ENCODE results near the gene ASCL3. TPM values are rescaled to one million over a fixed set of nuclear protein-coding genes. Genes with fewer than 3 reads are reported as not detected.
"Not testable (repeated sequence)": the region's sequence is repeated elsewhere in the genome, so short reads cannot be mapped to it uniquely, and the experiment has no call there.

Gene ASCL3, protein sequence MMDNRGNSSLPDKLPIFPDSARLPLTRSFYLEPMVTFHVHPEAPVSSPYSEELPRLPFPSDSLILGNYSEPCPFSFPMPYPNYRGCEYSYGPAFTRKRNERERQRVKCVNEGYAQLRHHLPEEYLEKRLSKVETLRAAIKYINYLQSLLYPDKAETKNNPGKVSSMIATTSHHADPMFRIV
- not detected for polyA plus RNA-seq

GRCh38 chr11:8942518-8943066, at the start of gene ASCL3:
ASCL3 (minus strand) TSS chr11:8943016; CDS start chr11:8938161, 4,855 bp downstream.
- H3K4me1 ChIP-seq (ENCODE audit: control insufficient read depth in 2 of 2, insufficient read depth in 2 of 2, low read length in 1 of 2) = no peaks in the 10 kb centered on the region
- 67 to 82% methylated on average over 5 of the region's 5 CpGs for WGBS, 2 donors
- H3K36me3 ChIP-seq (ENCODE audit: control insufficient read depth in 2 of 2, insufficient read depth in 2 of 2, low read length in 1 of 2) = peaks cover 0 to 2% of the 10 kb centered on the region in 2 donors

DNA sequence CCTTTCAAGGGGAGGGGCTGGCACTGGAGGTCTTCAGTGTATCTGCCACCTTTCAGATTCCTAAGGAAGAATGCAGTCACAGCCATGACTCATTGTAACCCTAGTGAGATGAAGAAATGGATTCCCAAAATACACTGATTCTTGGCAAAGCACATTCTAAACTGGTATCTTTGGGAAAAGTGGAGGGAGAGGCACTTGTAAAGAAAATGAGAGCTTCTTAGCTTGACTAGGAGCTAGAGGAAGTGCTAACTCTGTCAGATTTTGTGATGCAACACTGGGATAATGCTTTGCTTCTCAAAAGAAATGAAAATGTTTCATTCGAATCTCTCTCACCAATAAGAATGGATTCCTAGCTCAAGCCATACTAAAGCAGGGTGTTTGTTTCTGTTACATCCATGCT, 46.6 kb upstream of the ASCL3 start:
- H3K27me3 ChIP-seq (ENCODE audit: control insufficient read depth in 1 of 2, insufficient read depth in 2 of 2, low read length in 2 of 2) = no peaks in the 10 kb centered on the region
- no peak overlapping the region for H3K4me3 ChIP-seq (ENCODE audit: low read depth in 1 of 2, low read length in 2 of 2)
- H3K9me3 ChIP-seq (ENCODE audit: control insufficient read depth in 2 of 2, insufficient read depth in 1 of 2, low read depth in 1 of 2, low read length in 1 of 2) = no peaks in the 10 kb centered on the region
- H3K4me1 ChIP-seq (ENCODE audit: control insufficient read depth in 2 of 2, insufficient read depth in 2 of 2, low read length in 1 of 2) = no peaks in the 10 kb centered on the region
- H3K36me3 ChIP-seq (ENCODE audit: control insufficient read depth in 2 of 2, insufficient read depth in 2 of 2, low read length in 1 of 2) = no peaks in the 10 kb centered on the region
- H3K27ac ChIP-seq (ENCODE audit: low read depth in 2 of 2, low read length in 1 of 2) = no peak overlapping the region
- WGBS, 2 donors = 81 to 82% methylated on average over 1 of the region's 1 CpG

More at GRCh38 chr11:8942518-8943066, at the start of gene ASCL3:
- no peaks in the 10 kb centered on the region for H3K9me3 ChIP-seq (ENCODE audit: control insufficient read depth in 2 of 2, insufficient read depth in 1 of 2, low read depth in 1 of 2, low read length in 1 of 2)
- H3K27ac ChIP-seq (ENCODE audit: low read depth in 2 of 2, low read length in 1 of 2) = no peak within 1 kb of the TSS
- H3K4me3 ChIP-seq (ENCODE audit: low read depth in 1 of 2, low read length in 2 of 2) = no peak within 1 kb of the TSS
- H3K27me3 ChIP-seq (ENCODE audit: control insufficient read depth in 1 of 2, insufficient read depth in 2 of 2, low read length in 2 of 2) = no peaks in the 10 kb centered on the region

DNA sequence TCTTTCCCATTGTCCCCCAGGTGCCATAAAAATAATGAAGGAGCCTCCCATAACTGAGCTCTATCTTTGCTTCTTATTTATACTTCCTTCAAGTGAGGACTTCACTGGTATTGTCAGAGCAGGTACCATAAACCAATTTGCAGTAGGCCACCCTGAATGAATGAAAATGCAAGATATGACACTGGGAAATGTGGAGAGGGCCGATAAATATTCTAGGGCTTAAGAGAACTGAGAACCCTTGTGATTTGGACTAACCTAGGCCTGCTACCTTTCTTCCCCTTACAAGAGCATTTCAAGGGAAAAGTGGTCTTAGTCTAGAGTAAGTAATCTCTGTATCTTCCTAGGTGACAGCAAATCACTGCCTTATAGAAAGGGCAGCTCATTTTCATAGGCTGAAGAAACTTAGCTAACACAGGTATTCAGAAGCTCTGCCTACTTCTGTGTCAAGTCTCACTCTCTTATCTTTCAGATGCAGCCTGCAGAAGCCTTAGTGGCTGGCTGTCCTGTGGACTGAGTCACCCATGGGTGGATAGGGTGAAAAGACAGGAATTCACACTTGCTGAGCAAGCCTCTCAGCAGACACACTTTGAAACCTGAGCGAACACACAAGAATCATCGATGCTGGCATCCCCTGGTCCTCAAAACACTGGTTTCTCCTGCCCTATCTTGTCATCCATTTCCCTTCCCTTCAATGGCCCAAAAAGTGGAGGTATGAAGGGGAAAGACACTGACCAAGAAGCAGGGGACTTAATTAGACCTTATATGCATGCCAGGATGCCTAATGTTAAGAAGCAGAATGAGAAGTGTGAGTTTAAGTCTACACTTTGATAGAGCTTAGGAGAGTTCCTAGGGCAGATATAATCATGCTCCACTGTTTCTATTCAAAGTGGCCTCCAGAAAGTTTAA, 45.8 kb upstream of the ASCL3 start:
- 61 to 76% methylated on average over 3 of the region's 3 CpGs for WGBS, 2 donors
- no peaks in the 10 kb centered on the region for H3K36me3 ChIP-seq (ENCODE audit: control insufficient read depth in 2 of 2, insufficient read depth in 2 of 2, low read length in 1 of 2)

DNA sequence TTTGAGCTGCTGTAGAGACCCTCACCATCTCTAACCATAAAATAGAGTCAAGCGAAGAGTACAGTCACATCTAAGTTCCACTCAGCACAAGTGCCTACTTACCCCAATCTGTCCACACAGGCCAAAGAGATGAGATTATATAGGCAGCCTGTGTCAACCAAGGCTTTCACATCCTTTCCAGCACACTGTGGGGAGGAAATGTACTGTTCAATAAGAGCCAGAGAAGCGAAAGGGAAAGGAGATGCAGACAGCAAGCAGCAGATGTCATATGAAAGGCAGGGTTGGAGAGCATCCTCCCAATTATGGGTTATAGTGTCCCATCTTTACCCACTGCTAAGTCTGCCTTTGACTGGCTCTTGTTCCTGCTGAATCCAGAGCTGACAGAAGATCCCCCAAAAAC, 44.6 kb upstream of the ASCL3 start:
- H3K9me3 ChIP-seq (ENCODE audit: control insufficient read depth in 2 of 2, insufficient read depth in 1 of 2, low read depth in 1 of 2, low read length in 1 of 2) = no peaks in the 10 kb centered on the region
- no peak overlapping the region for H3K4me3 ChIP-seq (ENCODE audit: low read depth in 1 of 2, low read length in 2 of 2)
- H3K27me3 ChIP-seq (ENCODE audit: control insufficient read depth in 1 of 2, insufficient read depth in 2 of 2, low read length in 2 of 2) = no peaks in the 10 kb centered on the region
- H3K4me1 ChIP-seq (ENCODE audit: control insufficient read depth in 2 of 2, insufficient read depth in 2 of 2, low read length in 1 of 2) = no peaks in the 10 kb centered on the region
- no peaks in the 10 kb centered on the region for H3K36me3 ChIP-seq (ENCODE audit: control insufficient read depth in 2 of 2, insufficient read depth in 2 of 2, low read length in 1 of 2)
- no peak overlapping the region for H3K27ac ChIP-seq (ENCODE audit: low read depth in 2 of 2, low read length in 1 of 2)
- 89 to 95% methylated on average over 2 of the region's 2 CpGs for WGBS, 2 donors

More for the DNA sequence above, 45.8 kb upstream of the ASCL3 start:
- H3K4me1 ChIP-seq (ENCODE audit: control insufficient read depth in 2 of 2, insufficient read depth in 2 of 2, low read length in 1 of 2) = no peaks in the 10 kb centered on the region
- H3K4me3 ChIP-seq (ENCODE audit: low read depth in 1 of 2, low read length in 2 of 2) = no peak overlapping the region
- no peaks in the 10 kb centered on the region for H3K27me3 ChIP-seq (ENCODE audit: control insufficient read depth in 1 of 2, insufficient read depth in 2 of 2, low read length in 2 of 2)
- no peaks in the 10 kb centered on the region for H3K9me3 ChIP-seq (ENCODE audit: control insufficient read depth in 2 of 2, insufficient read depth in 1 of 2, low read depth in 1 of 2, low read length in 1 of 2)
- no peak overlapping the region for H3K27ac ChIP-seq (ENCODE audit: low read depth in 2 of 2, low read length in 1 of 2)

GRCh38 chr11:8986772-8987171, 44.0 kb upstream of the ASCL3 start:
- H3K9me3 ChIP-seq (ENCODE audit: control insufficient read depth in 2 of 2, insufficient read depth in 1 of 2, low read depth in 1 of 2, low read length in 1 of 2); H3K4me3 ChIP-seq (ENCODE audit: low read depth in 1 of 2, low read length in 2 of 2); H3K4me1 ChIP-seq (ENCODE audit: control insufficient read depth in 2 of 2, insufficient read depth in 2 of 2, low read length in 1 of 2); H3K27ac ChIP-seq (ENCODE audit: low read depth in 2 of 2, low read length in 1 of 2); H3K36me3 ChIP-seq (ENCODE audit: control insufficient read depth in 2 of 2, insufficient read depth in 2 of 2, low read length in 1 of 2); H3K27me3 ChIP-seq (ENCODE audit: control insufficient read depth in 1 of 2, insufficient read depth in 2 of 2, low read length in 2 of 2): not testable (repeated sequence)
- WGBS, 2 donors = 96 to 97% methylated on average over 6 of the region's 6 CpGs

GRCh38 chr11:8985462-8985861, 42.6 kb upstream of the ASCL3 start:
- H3K9me3 ChIP-seq (ENCODE audit: control insufficient read depth in 2 of 2, insufficient read depth in 1 of 2, low read depth in 1 of 2, low read length in 1 of 2) = no peaks in the 10 kb centered on the region
- no peaks in the 10 kb centered on the region for H3K36me3 ChIP-seq (ENCODE audit: control insufficient read depth in 2 of 2, insufficient read depth in 2 of 2, low read length in 1 of 2)
- H3K27me3 ChIP-seq (ENCODE audit: control insufficient read depth in 1 of 2, insufficient read depth in 2 of 2, low read length in 2 of 2) = no peaks in the 10 kb centered on the region
- H3K4me3 ChIP-seq (ENCODE audit: low read depth in 1 of 2, low read length in 2 of 2) = no peak overlapping the region
- H3K27ac ChIP-seq (ENCODE audit: low read depth in 2 of 2, low read length in 1 of 2) = no peak overlapping the region
- 92 to 94% methylated on average over 5 of the region's 5 CpGs for WGBS, 2 donors
- H3K4me1 ChIP-seq (ENCODE audit: control insufficient read depth in 2 of 2, insufficient read depth in 2 of 2, low read length in 1 of 2) = no peaks in the 10 kb centered on the region

DNA sequence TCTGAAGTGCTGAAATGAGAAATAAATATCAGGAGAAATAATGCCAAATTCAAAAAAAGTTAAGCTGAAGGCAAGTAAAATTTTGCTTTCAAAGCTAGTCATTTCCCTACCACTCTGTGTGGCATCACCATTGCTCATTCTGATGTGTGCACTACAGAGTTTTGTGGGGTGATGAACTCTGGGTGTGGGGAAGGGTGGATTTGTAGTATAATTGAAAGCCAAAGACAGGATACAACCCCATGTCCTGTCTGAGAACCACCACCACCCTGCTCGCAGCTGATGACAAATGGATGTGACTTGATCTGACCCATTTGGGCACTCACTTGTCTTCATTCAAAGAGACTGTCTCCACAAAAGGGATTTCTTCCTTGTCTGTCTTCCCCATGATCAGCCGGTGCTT, 40.7 kb upstream of the ASCL3 start:
- Histone ChIP-seq H3K36me3 (ENCODE audit: control insufficient read depth in 2 of 2, insufficient read depth in 2 of 2, low read length in 1 of 2) (no peaks in the 10 kb centered on the region), H3K27ac (ENCODE audit: low read depth in 2 of 2, low read length in 1 of 2) (no peak overlapping the region), H3K9me3 (ENCODE audit: control insufficient read depth in 2 of 2, insufficient read depth in 1 of 2, low read depth in 1 of 2, low read length in 1 of 2) (no peaks in the 10 kb centered on the region), H3K4me1 (ENCODE audit: control insufficient read depth in 2 of 2, insufficient read depth in 2 of 2, low read length in 1 of 2) (no peaks in the 10 kb centered on the region), H3K27me3 (ENCODE audit: control insufficient read depth in 1 of 2, insufficient read depth in 2 of 2, low read length in 2 of 2) (no peaks in the 10 kb centered on the region), H3K4me3 (ENCODE audit: low read depth in 1 of 2, low read length in 2 of 2) (no peak overlapping the region)
- WGBS, 2 donors = 67 to 86% methylated on average over 2 of the region's 2 CpGs

- 72 to 80% methylated on average over 3 of the region's 3 CpGs for WGBS, 2 donors
- no peaks in the 10 kb centered on the region for H3K36me3 ChIP-seq (ENCODE audit: control insufficient read depth in 2 of 2, insufficient read depth in 2 of 2, low read length in 1 of 2)
- H3K9me3 ChIP-seq (ENCODE audit: control insufficient read depth in 2 of 2, insufficient read depth in 1 of 2, low read depth in 1 of 2, low read length in 1 of 2) = no peaks in the 10 kb centered on the region
- no peaks in the 10 kb centered on the region for H3K4me1 ChIP-seq (ENCODE audit: control insufficient read depth in 2 of 2, insufficient read depth in 2 of 2, low read length in 1 of 2)
- H3K4me3 ChIP-seq (ENCODE audit: low read depth in 1 of 2, low read length in 2 of 2) = no peak overlapping the region
- H3K27me3 ChIP-seq (ENCODE audit: control insufficient read depth in 1 of 2, insufficient read depth in 2 of 2, low read length in 2 of 2) = no peaks in the 10 kb centered on the region
- no peak overlapping the region for H3K27ac ChIP-seq (ENCODE audit: low read depth in 2 of 2, low read length in 1 of 2)
Observed at GRCh38 chr11:8980485-8980884, 37.7 kb upstream of the ASCL3 start.

DNA sequence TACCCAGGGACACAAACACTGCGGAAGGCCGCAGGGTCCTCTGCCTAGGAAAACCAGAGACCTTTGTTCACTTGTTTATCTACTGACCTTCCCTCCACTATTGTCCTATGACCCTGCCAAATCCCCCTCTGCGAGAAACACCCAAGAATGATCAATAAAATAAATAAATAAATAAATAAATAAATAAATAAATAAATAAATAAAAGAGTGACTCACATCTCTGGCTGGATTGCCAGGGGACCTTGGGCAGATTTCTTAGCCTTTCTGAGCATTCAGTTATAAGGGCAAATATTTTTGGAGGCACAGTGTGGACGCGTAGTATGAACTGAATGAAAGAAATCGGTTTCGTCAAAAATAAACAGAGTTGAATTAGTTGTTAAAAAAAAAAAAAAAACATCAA, 36.5 kb upstream of the ASCL3 start:
- H3K9me3 ChIP-seq (ENCODE audit: control insufficient read depth in 2 of 2, insufficient read depth in 1 of 2, low read depth in 1 of 2, low read length in 1 of 2); H3K27me3 ChIP-seq (ENCODE audit: control insufficient read depth in 1 of 2, insufficient read depth in 2 of 2, low read length in 2 of 2); H3K36me3 ChIP-seq (ENCODE audit: control insufficient read depth in 2 of 2, insufficient read depth in 2 of 2, low read length in 1 of 2); H3K27ac ChIP-seq (ENCODE audit: low read depth in 2 of 2, low read length in 1 of 2); H3K4me1 ChIP-seq (ENCODE audit: control insufficient read depth in 2 of 2, insufficient read depth in 2 of 2, low read length in 1 of 2); H3K4me3 ChIP-seq (ENCODE audit: low read depth in 1 of 2, low read length in 2 of 2): not testable (repeated sequence)
- 98% methylated on average over 4 to 5 of the region's 7 CpGs for WGBS, 2 donors
